CD4-positive, CD25-positive, alpha-beta regulatory T cell (primary cell): ENCODE data around the gene DNAH17. TPM values are rescaled to one million over a fixed set of nuclear protein-coding genes. Genes with fewer than 3 reads are reported as not detected.

ENCODE experiments used
- ATAC-seq, 2 donors: fragments of 150-1000 bp; cut with Tn5 transposase; one replicate each; pipeline ENCODE4 v1.10.0; 2021; ENCODE audit warnings: low read depth in 2 of 2, moderate number of reproducible peaks in 2 of 2, moderate library complexity in 1 of 2
- DNase-seq, 3 donors: peaks; one replicate each; pipeline versions ENCODE4 v3.0.0 to v3.0.0-alpha.2; 2012 to 2022; ENCODE audit warnings: mixed read lengths in 1 of 3
- H3K27ac ChIP-seq: one replicate; pipeline ENCODE4 v1.7.0; 2013; ENCODE audit warnings: mild to moderate bottlenecking, low read length; ENCODE audit not compliant: insufficient read depth, poor library complexity, severe bottlenecking
- H3K27me3 ChIP-seq: one replicate; pipeline ENCODE4 v1.7.0; 2013; ENCODE audit warnings: low read length; ENCODE audit not compliant: control insufficient read depth, insufficient read depth
- H3K36me3 ChIP-seq: one replicate; pipeline ENCODE4 v1.7.0; 2013; ENCODE audit warnings: mild to moderate bottlenecking, low read length, moderate library complexity; ENCODE audit not compliant: control insufficient read depth, insufficient read depth
- H3K4me1 ChIP-seq: 2 replicates; pipeline ENCODE4 v1.7.0; 2013; ENCODE audit warnings: mild to moderate bottlenecking, low read length; ENCODE audit not compliant: insufficient read depth, control insufficient read depth, poor library complexity, severe bottlenecking
- H3K4me3 ChIP-seq: one replicate; pipeline ENCODE4 v1.7.0; 2013; ENCODE audit warnings: low read depth, mild to moderate bottlenecking, low read length, moderate library complexity
- H3K9me3 ChIP-seq, 2 experiments: 1 replicate in 1 of 2; 2 replicates in 1 of 2; pipeline ENCODE4 v1.7.0; 2013; ENCODE audit warnings: low read length in 2 of 2, mild to moderate bottlenecking in 1 of 2, moderate library complexity in 1 of 2; ENCODE audit not compliant: control insufficient read depth in 2 of 2
- H3K27ac Mint-ChIP-seq, 3 donors: one replicate each; pipeline ENCODE4 v1.8.0; 2020 to 2022; ENCODE audit warnings: mild to moderate bottlenecking in 3 of 3, mixed read lengths in 3 of 3, moderate library complexity in 2 of 3
- H3K27me3 Mint-ChIP-seq: one replicate; pipeline ENCODE4 v1.8.0; 2022; ENCODE audit warnings: mild to moderate bottlenecking, mixed read lengths
- H3K36me3 Mint-ChIP-seq: one replicate; pipeline ENCODE4 v1.8.0; 2020; ENCODE audit warnings: mixed read lengths
- H3K4me1 Mint-ChIP-seq, 4 donors: one replicate each; pipeline ENCODE4 v1.8.0; 2020 to 2022; ENCODE audit warnings: mixed read lengths in 4 of 4, mild to moderate bottlenecking in 1 of 4
- H3K4me3 Mint-ChIP-seq, 4 donors: one replicate each; pipeline ENCODE4 v1.8.0; 2020 to 2022; ENCODE audit warnings: mild to moderate bottlenecking in 4 of 4, mixed read lengths in 4 of 4, moderate library complexity in 3 of 4
- H3K9me3 Mint-ChIP-seq, 7 donors: one replicate each; pipeline ENCODE4 v1.8.0; 2020 to 2022; ENCODE audit warnings: mixed read lengths in 7 of 7, mild to moderate bottlenecking in 3 of 7, moderate library complexity in 2 of 7
- polyA plus RNA-seq, 4 donors: library from polyadenylated mRNA; unstranded; fragments of 300-500 nt; fragmentation: Illumina TruSeq; gene quantifications; one replicate each; pipeline ENCODE4 v1.2.3, GENCODE V29; 2021
- total RNA-seq: library from RNA; stranded (reverse); gene quantifications from one replicate; pipeline ENCODE4 v1.2.3, GENCODE V29; 2022

DNAH17 gene
- total and polyA plus RNA-seq, 5 donors from 2014 or later: 0.24 to 3.4 (median 0.83) TPM; not detected in 1

DNA sequence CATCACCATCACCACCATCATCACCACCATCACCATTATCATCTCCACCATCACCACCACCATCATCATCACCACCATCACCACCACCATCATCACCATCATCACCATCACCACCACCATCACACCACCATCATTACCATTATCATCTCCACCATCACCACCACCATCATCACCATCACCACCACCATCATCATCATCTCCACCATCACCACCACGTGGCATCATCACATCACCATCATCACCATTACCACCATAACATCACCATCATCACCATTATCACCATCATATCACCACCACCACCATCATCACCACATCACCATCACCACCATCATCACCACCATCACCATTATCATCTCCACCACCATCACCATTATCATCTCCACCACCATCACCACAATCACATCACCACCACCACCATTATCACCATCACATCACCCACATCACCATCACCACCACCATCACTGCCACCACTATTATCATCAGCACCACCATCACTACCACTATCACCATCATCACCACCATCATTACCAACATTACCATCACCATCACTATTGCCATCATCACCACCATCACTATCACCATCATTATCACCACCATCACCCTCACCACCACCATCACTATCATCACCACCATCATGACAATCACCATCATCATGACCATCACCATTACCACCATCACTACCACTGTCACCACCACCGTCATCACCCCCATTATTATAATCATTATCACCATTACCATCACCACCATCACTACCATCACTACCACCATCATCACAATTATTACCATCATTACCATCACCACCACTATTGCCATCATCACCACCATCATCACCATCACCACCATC is 99.1 kb downstream of the DNAH17 start:
- H3K27me3 Mint-ChIP-seq: no peaks in the 10 kb centered on the region
- H3K9me3 Mint-ChIP-seq: no peaks in the 10 kb centered on the region
- H3K4me3 Mint-ChIP-seq: no peak overlapping the region
- H3K4me1 Mint-ChIP-seq: no peaks in the 10 kb centered on the region
- DNase-seq (no peak), ATAC-seq (no peak)
- no peaks in the 10 kb centered on the region for H3K4me1 ChIP-seq
- no peaks in the 10 kb centered on the region for H3K27me3 ChIP-seq
- no peaks in the 10 kb centered on the region for H3K36me3 Mint-ChIP-seq
- no peak overlapping the region for H3K27ac Mint-ChIP-seq
- H3K4me3 ChIP-seq: no peak overlapping the region
- H3K9me3 ChIP-seq: no peaks in the 10 kb centered on the region
- H3K27ac ChIP-seq: no peak overlapping the region
- no peaks in the 10 kb centered on the region for H3K36me3 ChIP-seq

DNA sequence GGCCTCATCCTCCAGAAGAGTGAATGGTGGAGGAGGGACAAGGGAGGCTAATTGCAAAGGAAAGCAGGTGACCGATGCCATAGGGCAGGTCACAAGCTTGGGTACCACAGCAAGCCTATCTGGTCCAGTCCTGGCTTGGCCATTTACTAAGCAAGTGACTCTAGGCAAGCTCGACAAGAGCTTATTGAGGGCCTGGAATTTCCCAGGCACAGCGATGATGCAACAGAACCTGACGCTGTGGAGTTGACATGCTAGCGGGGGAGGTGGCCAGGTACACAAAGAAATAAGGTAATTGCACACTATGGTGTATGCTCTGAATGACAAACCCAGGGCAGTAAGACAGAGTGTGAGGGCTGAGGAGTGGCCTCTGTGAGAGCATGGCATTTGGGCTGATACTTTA is 100.2 kb downstream of the DNAH17 start:
- Mint-ChIP-seq H3K36me3 (no peaks in the 10 kb centered on the region), H3K27me3 (no peaks in the 10 kb centered on the region), H3K4me1 (no peaks in the 10 kb centered on the region), H3K9me3 (no peaks in the 10 kb centered on the region), H3K4me3 (no peak overlapping the region), H3K27ac (no peak overlapping the region)
- no peak for ATAC-seq
- Histone ChIP-seq H3K27me3 (no peaks in the 10 kb centered on the region), H3K9me3 (no peaks in the 10 kb centered on the region), H3K4me3 (no peak overlapping the region), H3K27ac (no peak overlapping the region), H3K4me1 (no peaks in the 10 kb centered on the region), H3K36me3 (no peaks in the 10 kb centered on the region)
- no peak for DNase-seq

DNA sequence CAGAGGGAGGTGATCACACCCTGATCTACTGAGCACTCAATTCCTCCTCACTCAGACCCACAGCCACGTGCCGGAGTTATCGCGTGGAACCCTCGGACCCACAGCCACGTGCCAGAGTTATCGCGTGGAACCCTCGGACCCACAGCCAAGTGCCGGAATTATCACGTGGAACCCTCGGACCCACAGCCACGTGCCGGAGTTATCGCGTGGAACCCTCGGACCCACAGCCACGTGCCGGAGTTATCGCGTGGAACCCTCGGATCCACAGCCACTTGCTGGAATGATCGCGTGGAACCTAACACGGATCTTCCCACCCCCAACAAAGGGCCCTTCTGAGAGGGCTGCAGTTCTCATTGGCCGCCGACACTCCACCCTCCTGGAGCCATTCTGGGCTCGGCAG is 101.0 kb downstream of the DNAH17 start:
- ATAC-seq (no peak), DNase-seq (no peak)
- H3K27me3 Mint-ChIP-seq: no peaks in the 10 kb centered on the region
- H3K9me3 Mint-ChIP-seq: no peaks in the 10 kb centered on the region
- H3K27ac ChIP-seq: no peak overlapping the region
- no peak overlapping the region for H3K4me3 Mint-ChIP-seq
- H3K4me1 Mint-ChIP-seq: no peaks in the 10 kb centered on the region
- H3K4me3 ChIP-seq: no peak overlapping the region
- no peaks in the 10 kb centered on the region for H3K9me3 ChIP-seq
- no peak overlapping the region for H3K27ac Mint-ChIP-seq
- H3K36me3 ChIP-seq: no peaks in the 10 kb centered on the region
- no peaks in the 10 kb centered on the region for H3K4me1 ChIP-seq
- no peaks in the 10 kb centered on the region for H3K36me3 Mint-ChIP-seq
- H3K27me3 ChIP-seq: no peaks in the 10 kb centered on the region

DNA sequence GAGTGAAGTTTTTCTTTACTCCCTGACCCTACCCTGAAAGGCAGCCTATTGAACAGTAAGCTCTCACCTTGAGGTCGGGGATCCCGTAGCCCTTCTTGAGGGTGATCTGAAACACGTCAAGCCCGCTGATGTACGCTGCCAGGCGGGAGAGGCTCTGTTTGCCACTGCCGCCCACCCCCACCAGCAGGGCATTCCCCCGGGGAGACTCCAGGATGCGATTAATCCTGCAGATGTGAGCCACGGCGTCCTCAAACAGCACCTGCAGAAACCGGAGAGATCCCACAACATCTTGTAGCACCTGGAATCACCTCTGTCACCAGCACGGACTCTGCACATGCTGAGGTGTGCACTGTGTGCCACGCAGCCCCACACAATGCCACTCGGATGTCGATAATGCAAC is 102.0 kb downstream of the DNAH17 start:
- no peaks in the 10 kb centered on the region for H3K27me3 ChIP-seq
- H3K36me3 Mint-ChIP-seq: no peaks in the 10 kb centered on the region
- H3K9me3 Mint-ChIP-seq: no peaks in the 10 kb centered on the region
- H3K27ac ChIP-seq: no peak overlapping the region
- no peaks in the 10 kb centered on the region for H3K4me1 ChIP-seq
- no peak for DNase-seq
- H3K4me3 Mint-ChIP-seq: no peak overlapping the region
- H3K4me1 Mint-ChIP-seq: no peaks in the 10 kb centered on the region
- H3K27me3 Mint-ChIP-seq: no peaks in the 10 kb centered on the region
- ATAC-seq: no peak
- H3K36me3 ChIP-seq: no peaks in the 10 kb centered on the region
- H3K4me3 ChIP-seq: no peak overlapping the region
- no peaks in the 10 kb centered on the region for H3K9me3 ChIP-seq
- no peak overlapping the region for H3K27ac Mint-ChIP-seq

DNA sequence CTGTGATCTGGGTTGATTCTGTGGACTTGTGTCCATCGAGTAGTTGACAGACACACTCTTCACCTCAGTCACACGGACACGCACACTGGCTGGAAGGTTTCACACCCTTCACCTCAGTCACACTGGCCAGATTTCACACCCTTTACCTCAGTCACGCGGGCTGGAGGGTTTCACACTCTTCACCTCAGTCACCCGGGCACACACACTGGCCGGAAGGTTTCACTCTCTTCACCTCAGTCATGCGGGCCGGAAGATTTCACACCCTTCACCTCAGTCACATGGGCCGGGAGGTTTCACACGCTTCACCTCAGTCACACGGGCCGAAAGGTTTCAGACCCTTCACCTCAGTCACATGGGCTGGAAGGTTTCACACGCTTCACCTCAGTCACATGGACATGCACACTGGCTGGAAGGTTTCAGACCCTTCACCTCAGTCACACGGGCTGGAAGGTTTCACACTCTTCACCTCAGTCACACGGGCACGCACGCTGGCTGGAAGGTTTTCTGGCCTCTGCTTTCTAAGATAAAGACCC is 102.5 kb downstream of the DNAH17 start:
- Mint-ChIP-seq H3K27ac (no peak overlapping the region), H3K4me1 (no peaks in the 10 kb centered on the region), H3K4me3 (no peak overlapping the region), H3K27me3 (no peaks in the 10 kb centered on the region), H3K9me3 (no peaks in the 10 kb centered on the region), H3K36me3 (no peaks in the 10 kb centered on the region)
- Histone ChIP-seq H3K27me3 (no peaks in the 10 kb centered on the region), H3K27ac (no peak overlapping the region), H3K4me1 (no peaks in the 10 kb centered on the region), H3K36me3 (no peaks in the 10 kb centered on the region), H3K4me3 (no peak overlapping the region), H3K9me3 (no peaks in the 10 kb centered on the region)
- peak in 1 of 2 donors; percentile 16 for ATAC-seq
- DNase-seq: no peak

DNA sequence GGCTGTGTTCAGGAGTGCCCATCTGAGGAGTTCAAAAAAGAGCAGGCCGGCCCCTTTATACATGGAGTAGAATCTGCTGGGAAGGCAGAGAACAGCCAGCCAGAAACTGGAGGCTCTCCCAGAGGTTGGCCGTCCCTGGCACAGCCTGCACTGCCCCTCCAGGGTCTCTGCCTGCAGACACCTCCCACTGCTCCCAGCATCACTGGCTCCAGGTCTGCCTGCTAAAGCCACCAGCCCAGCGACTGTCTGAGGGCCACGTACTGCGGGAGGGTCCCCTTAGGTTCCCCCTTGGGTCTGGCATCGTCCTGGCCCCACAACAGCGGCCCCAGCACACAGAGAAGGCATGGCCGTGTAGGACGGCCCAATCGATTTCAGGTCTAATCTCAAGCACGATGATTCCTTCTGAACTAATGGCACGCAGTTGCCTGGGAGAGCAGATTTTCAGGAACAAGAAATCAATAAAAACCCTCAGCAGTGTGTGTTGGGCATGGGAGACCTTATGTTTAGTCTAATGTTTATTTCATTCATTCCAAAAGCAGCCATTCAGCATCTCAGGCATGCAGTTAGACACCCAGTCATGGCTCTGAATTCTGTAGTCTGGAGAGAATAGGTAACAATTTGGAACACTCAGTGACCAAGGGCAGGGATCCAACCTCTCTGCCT is 103.1 kb downstream of the DNAH17 start:
- no peaks in the 10 kb centered on the region for H3K4me1 ChIP-seq
- no peak for ATAC-seq

DNA sequence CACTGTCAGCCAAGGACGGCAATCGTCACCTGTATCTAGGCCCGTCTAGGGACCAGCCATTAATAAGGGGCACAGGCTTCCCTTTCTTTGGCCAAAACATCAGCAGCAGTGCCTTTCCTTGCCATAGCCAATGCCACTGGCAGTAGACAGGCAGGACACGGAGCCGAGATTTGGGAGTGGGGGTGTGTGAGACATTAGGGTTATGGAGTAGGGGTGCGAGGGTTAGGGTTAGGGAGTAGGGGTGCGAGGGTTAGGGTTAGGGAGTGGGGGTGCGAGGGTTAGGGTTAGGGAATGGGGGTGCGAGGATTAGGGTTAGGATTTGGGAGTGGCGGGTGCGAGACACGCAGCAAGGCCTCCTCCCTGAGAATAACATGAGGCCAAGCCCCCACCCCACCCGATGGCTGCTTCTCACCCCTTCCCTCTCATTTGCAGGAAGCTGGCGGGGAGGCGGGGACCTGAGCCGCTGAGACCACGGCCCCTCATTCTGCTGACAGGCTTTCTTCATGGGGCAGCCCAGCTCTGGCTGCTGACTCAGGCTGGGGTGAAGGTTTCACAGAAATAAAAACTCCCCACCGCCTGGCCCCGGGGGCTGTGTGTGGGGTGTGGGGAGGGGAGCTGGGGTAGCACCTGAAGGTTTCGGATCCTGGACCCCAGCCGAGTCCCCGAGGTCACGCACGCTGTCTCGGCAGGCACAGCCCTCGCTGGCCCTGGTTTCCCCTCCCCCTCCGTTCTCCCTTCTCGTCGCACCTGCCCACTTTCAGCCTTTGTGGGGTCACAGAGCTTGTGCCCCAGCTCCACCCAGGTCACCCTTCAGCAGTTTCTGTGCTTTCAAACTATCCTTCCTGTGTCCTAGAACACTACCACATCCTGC is 104.9 kb downstream of the DNAH17 start:
- Histone ChIP-seq H3K4me1 (no peaks in the 10 kb centered on the region), H3K9me3 (no peaks in the 10 kb centered on the region), H3K36me3 (no peaks in the 10 kb centered on the region), H3K4me3 (no peak overlapping the region), H3K27me3 (no peaks in the 10 kb centered on the region), H3K27ac (no peak overlapping the region)
- H3K27ac Mint-ChIP-seq: no peak overlapping the region
- H3K4me1 Mint-ChIP-seq: no peaks in the 10 kb centered on the region
- DNase-seq: no peak
- no peaks in the 10 kb centered on the region for H3K36me3 Mint-ChIP-seq
- H3K9me3 Mint-ChIP-seq: no peaks in the 10 kb centered on the region
- ATAC-seq: no peak
- H3K4me3 Mint-ChIP-seq: no peak overlapping the region
- H3K27me3 Mint-ChIP-seq: no peaks in the 10 kb centered on the region

More for the DNA sequence above, 103.1 kb downstream of the DNAH17 start:
- Mint-ChIP-seq H3K36me3 (no peaks in the 10 kb centered on the region), H3K9me3 (no peaks in the 10 kb centered on the region), H3K27me3 (no peaks in the 10 kb centered on the region), H3K4me1 (no peaks in the 10 kb centered on the region), H3K4me3 (no peak overlapping the region), H3K27ac (no peak overlapping the region)
- Histone ChIP-seq H3K9me3 (no peaks in the 10 kb centered on the region), H3K27me3 (no peaks in the 10 kb centered on the region), H3K27ac (no peak overlapping the region), H3K36me3 (no peaks in the 10 kb centered on the region), H3K4me3 (no peak overlapping the region)
- DNase-seq: no peak
